ENCODE data around the gene PKN2. TPM values are rescaled to one million over a fixed set of nuclear protein-coding genes. Genes with fewer than 3 reads are reported as not detected.

PKN2 gene
- total and polyA plus RNA-seq, 7 donors: 6.2 to 21.2 (median 16.7) TPM

- ATAC-seq: no peak
- 88 to 97% (median 95%) methylated on average over 2 of the region's 2 CpGs for WGBS, 3 donors
- H3K9me3 ChIP-seq: peaks cover 6% of the 10 kb centered on the region
- intact Hi-C loops (cut with DNase I): no loop called here
- no peaks in the 10 kb centered on the region for H3K27me3 ChIP-seq (ENCODE audit: insufficient read depth in 3 of 3, low read length in 2 of 3)
- TF ChIP-seq CTCF (IDR thresholded peaks at IDR 0.05): no peak
- no peak overlapping the region for H3K4me3 ChIP-seq
- no peak for DNase-seq
- peaks cover 24% of the 10 kb centered on the region for H3K4me1 ChIP-seq
- no peaks in the 10 kb centered on the region for H3K36me3 ChIP-seq (ENCODE audit: insufficient read depth in 1 of 2, low read depth in 1 of 2)
- peak overlapping the region; percentile 71 for H3K27ac ChIP-seq
Observed at GRCh38 chr1:88730995-88731394, 46.9 kb downstream of the PKN2 start.

- peak overlapping the region; percentile 71 for H3K27ac ChIP-seq
- H3K27me3 ChIP-seq (ENCODE audit: insufficient read depth in 3 of 3, low read length in 2 of 3): no peaks in the 10 kb centered on the region
- no peak overlapping the region for H3K4me3 ChIP-seq
- no peak for TF ChIP-seq CTCF (IDR thresholded peaks at IDR 0.05)
- 3 to 18% (median 7%) methylated on average over 2 of the region's 2 CpGs for WGBS, 3 donors
- ATAC-seq (peak in 3 of 4 donors; percentile 46 to 78 (median 64)), DNase-seq (no peak)
- H3K4me1 ChIP-seq: peaks cover 24% of the 10 kb centered on the region
- peaks cover 6% of the 10 kb centered on the region for H3K9me3 ChIP-seq
- no peaks in the 10 kb centered on the region for H3K36me3 ChIP-seq (ENCODE audit: insufficient read depth in 1 of 2, low read depth in 1 of 2)
- intact Hi-C loops (cut with DNase I): no loop called here
Observed at GRCh38 chr1:88731475-88732269, 47.6 kb downstream of the PKN2 start.

GRCh38 chr1:88735382-88735781 lies 51.3 kb downstream of the PKN2 start:
- Histone ChIP-seq H3K4me3 (no peak overlapping the region), H3K27ac (no peak overlapping the region), H3K4me1 (peaks cover 14% of the 10 kb centered on the region), H3K27me3 (ENCODE audit: insufficient read depth in 3 of 3, low read length in 2 of 3) (no peaks in the 10 kb centered on the region), H3K36me3 (ENCODE audit: insufficient read depth in 1 of 2, low read depth in 1 of 2) (no peaks in the 10 kb centered on the region), H3K9me3 (peaks cover 6% of the 10 kb centered on the region)
- ATAC-seq (no peak), DNase-seq (no peak)
- no peak for TF ChIP-seq CTCF (IDR thresholded peaks at IDR 0.05)
- intact Hi-C loops (cut with DNase I): no loop called here

DNA sequence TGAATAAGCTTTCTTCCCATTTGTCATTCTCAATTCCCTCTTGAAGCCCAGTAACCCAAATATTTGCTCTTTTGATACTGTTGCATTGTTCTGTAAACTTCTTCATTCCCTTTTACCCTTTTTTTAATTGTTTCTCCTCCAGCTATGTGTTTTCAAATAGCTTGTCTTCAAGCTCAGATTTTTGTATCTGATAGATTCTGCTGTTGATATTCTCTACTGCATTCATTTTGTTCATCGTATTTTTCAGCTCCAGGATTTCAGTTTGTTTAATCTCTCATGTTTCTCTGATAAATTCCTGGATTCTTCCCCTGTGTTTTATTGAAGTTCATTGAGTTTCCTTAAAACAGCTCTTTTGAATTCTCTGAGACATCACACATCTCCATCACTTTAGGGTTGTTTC lies 51.8 kb downstream of the PKN2 start:
- no peaks in the 10 kb centered on the region for H3K27me3 ChIP-seq (ENCODE audit: insufficient read depth in 3 of 3, low read length in 2 of 3)
- H3K9me3 ChIP-seq: peaks cover 6% of the 10 kb centered on the region
- WGBS, 3 donors: 98 to 100% (median 99%) methylated on average over 1 of the region's 1 CpG
- no peak overlapping the region for H3K4me3 ChIP-seq
- ATAC-seq (no peak), DNase-seq (no peak)
- peaks cover 10% of the 10 kb centered on the region for H3K4me1 ChIP-seq
- H3K27ac ChIP-seq: no peak overlapping the region
- H3K36me3 ChIP-seq (ENCODE audit: insufficient read depth in 1 of 2, low read depth in 1 of 2): peaks cover 0 to under 1% of the 10 kb centered on the region in 2 donors
- no peak for TF ChIP-seq CTCF (IDR thresholded peaks at IDR 0.05)
- intact Hi-C loops (cut with DNase I): no loop called here

Measured in psoas muscle (tissue), 8 donors.